Measurements from ENCODE around the gene IKZF3. TPM values are rescaled to one million over a fixed set of nuclear protein-coding genes. Genes with fewer than 3 reads are reported as not detected.
A peak's percentile ranks its signal among the peaks of the same experiment; 100 is the strongest.
"Not testable (repeated sequence)": the region's sequence is repeated elsewhere in the genome, so short reads cannot be mapped to it uniquely, and the experiment has no call there.

Gene IKZF3
- total RNA-seq, 1 donor from 2014 or later, result 0.51 TPM

- DNase-seq, result no peak
Observed at GRCh38 chr17:39716073-39716818, 147.9 kb downstream of the IKZF3 start.

GRCh38 chr17:39715375-39716072, 148.6 kb downstream of the IKZF3 start:
- DNase-seq, result no peak

GRCh38 chr17:39714234-39714633, 149.9 kb downstream of the IKZF3 start:
- no peak for DNase-seq

GRCh38 chr17:39711851-39712250, 152.3 kb downstream of the IKZF3 start:
- DNase-seq, result no peak

GRCh38 chr17:39711071-39711470, 153.0 kb downstream of the IKZF3 start:
- DNase-seq, result not testable (repeated sequence)

- DNase-seq, result no peak
Observed at GRCh38 chr17:39709998-39710964, 153.8 kb downstream of the IKZF3 start.

GRCh38 chr17:39709319-39709997, 154.7 kb downstream of the IKZF3 start:
- no peak for DNase-seq

Small RNAs within 50 kb of the gene (small RNA-seq; reads per million reads assigned to genes)
- not detected for gene AC090844.1 (ENCODE audit: low replicate concordance)
- gene MIR4728 (ENCODE audit: low replicate concordance), result 0.24 reads per million, percentile 40 among the genes with 10 or more reads in this experiment

Other genes with a start within 250 kb of the IKZF3 start
- 7.1 TPM for gene PPP1R1B, start 237.4 kb downstream of the IKZF3 start, total RNA-seq
- gene STARD3, start 227.2 kb downstream of the IKZF3 start, total RNA-seq, result 15.2 TPM
- 608 TPM for gene TCAP, start 199.0 kb downstream of the IKZF3 start, total RNA-seq
- 2.4 TPM for gene PNMT, start 195.9 kb downstream of the IKZF3 start, total RNA-seq
- 11.2 TPM for gene PGAP3, start 176.3 kb downstream of the IKZF3 start, total RNA-seq
- gene ERBB2, start 164.2 kb downstream of the IKZF3 start, total RNA-seq, result 97.8 TPM
- gene MIEN1, start 133.8 kb downstream of the IKZF3 start, total RNA-seq, result 8.7 TPM
- 11.4 TPM for gene GRB7, start 126.4 kb downstream of the IKZF3 start, total RNA-seq
- gene ZPBP2, start 3.9 kb upstream of the IKZF3 start, total RNA-seq, result not detected
- gene GSDMB, start 54.3 kb upstream of the IKZF3 start, total RNA-seq, result 8.2 TPM
- gene ORMDL3, start 63.3 kb upstream of the IKZF3 start, total RNA-seq, result 38.1 TPM
- gene LRRC3C, start 63.4 kb upstream of the IKZF3 start, total RNA-seq, result not detected
- not detected for gene GSDMA, start 98.7 kb upstream of the IKZF3 start, total RNA-seq
- gene PSMD3, start 116.5 kb upstream of the IKZF3 start, total RNA-seq, result 65.9 TPM
- not detected for gene CSF3, start 151.1 kb upstream of the IKZF3 start, total RNA-seq
- gene MED24, start 190.1 kb upstream of the IKZF3 start, total RNA-seq, result 66.0 TPM
- gene THRA, start 198.7 kb upstream of the IKZF3 start, total RNA-seq, result 63.7 TPM
- 2.4 TPM for gene NR1D1, start 236.3 kb upstream of the IKZF3 start, total RNA-seq

Data from tongue (tissue), 3 donors.